Uterus (tissue), 2 donors: ENCODE results near the gene MYOCD.

Experiments
- POLR2A ChIP-seq, 2 donors: fragments of 450-650 bp; IDR thresholded peaks; one replicate each; pipeline ENCODE4 v1.6.1; 2016; ENCODE audit warnings: antibody characterized with exemption in 2 of 2, mild to moderate bottlenecking in 1 of 2, moderate library complexity in 1 of 2
- TF ChIP-seq, protein P1 (sequence below), 4 experiments: fragments of 200-600 bp in 2 of 4; fragments of 450-650 bp in 2 of 4; sonication (generic) in 2 of 4; IDR thresholded peaks; one replicate each; pipeline ENCODE4 v1.5.1; 2016 to 2019; ENCODE audit warnings: antibody characterized with exemption in 4 of 4, mild to moderate bottlenecking in 2 of 4, moderate library complexity in 1 of 4

DNA sequence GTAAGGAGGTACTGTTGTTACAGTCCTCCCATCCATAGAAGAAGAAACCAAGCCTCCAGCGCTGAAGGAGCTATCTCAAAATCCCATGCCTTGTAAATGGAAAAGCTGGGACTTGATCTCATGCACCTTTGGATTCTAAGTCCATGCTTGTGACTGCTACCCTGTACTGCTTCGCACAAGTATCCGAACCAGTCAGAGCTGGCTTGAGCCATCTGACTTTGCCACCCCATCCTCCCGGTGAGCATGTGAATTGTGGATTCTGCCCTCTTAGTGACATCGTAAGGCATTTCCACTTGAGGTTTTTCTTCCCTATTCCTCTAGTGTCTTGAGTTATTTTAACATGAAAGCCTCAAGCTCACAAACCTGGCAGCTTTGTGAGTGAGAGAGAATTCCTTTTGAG, 15.3 kb downstream of the MYOCD start:
- TF ChIP-seq, protein P1, sequence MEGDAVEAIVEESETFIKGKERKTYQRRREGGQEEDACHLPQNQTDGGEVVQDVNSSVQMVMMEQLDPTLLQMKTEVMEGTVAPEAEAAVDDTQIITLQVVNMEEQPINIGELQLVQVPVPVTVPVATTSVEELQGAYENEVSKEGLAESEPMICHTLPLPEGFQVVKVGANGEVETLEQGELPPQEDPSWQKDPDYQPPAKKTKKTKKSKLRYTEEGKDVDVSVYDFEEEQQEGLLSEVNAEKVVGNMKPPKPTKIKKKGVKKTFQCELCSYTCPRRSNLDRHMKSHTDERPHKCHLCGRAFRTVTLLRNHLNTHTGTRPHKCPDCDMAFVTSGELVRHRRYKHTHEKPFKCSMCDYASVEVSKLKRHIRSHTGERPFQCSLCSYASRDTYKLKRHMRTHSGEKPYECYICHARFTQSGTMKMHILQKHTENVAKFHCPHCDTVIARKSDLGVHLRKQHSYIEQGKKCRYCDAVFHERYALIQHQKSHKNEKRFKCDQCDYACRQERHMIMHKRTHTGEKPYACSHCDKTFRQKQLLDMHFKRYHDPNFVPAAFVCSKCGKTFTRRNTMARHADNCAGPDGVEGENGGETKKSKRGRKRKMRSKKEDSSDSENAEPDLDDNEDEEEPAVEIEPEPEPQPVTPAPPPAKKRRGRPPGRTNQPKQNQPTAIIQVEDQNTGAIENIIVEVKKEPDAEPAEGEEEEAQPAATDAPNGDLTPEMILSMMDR (IDR thresholded peaks at IDR 0.05), result no peak
- TF ChIP-seq POLR2A (IDR thresholded peaks at IDR 0.05), result no peak
